Panc1 (cell line): Measurements from ENCODE around the gene TRPV6.

Experiments used
- CTCF ChIP-seq: fragments of 450-650 bp; IDR thresholded peaks from 2 replicates; pipeline ENCODE4 v1.5.1; 2017; ENCODE audit warnings: mild to moderate bottlenecking
- POLR2AphosphoS5 ChIP-seq: IDR thresholded peaks from 2 replicates; pipeline ENCODE4 v1.6.1; 2012; ENCODE audit warnings: mild to moderate bottlenecking, low read depth, low read length, moderate library complexity
- REST ChIP-seq, 2 experiments: IDR thresholded peaks; 2 replicates each; pipeline ENCODE4 v1.6.1; 2011 to 2012; ENCODE audit warnings: low read depth in 2 of 2, control low read depth in 1 of 2, low read length in 1 of 2, mild to moderate bottlenecking in 1 of 2, moderate library complexity in 1 of 2; ENCODE audit not compliant: insufficient read depth in 1 of 2
- SIN3A ChIP-seq: IDR thresholded peaks from 2 replicates; pipeline ENCODE4 v1.6.1; 2012; ENCODE audit warnings: low read depth, mild to moderate bottlenecking, low read length, moderate library complexity, borderline replicate concordance; ENCODE audit not compliant: insufficient read depth

GRCh38 chr7:142874409-142874808 is 11.1 kb downstream of the TRPV6 start:
- TF ChIP-seq CTCF (no peak), SIN3A (no peak), POLR2AphosphoS5 (no peak), REST (IDR thresholded peaks at IDR 0.05; ENCODE audit: insufficient read depth in 1 of 2, low read depth in 2 of 2, low read length in 1 of 2) (no peak)
